Epithelial cell of proximal tubule (primary cell): Measurements from ENCODE around the gene FAF1. TPM values are rescaled to one million over a fixed set of nuclear protein-coding genes. Genes with fewer than 3 reads are reported as not detected.

ENCODE experiments used
- DNase-seq: peaks from one replicate; pipeline ENCODE4 v3.0.0-alpha.2; 2011; ENCODE audit warnings: low read depth
- H3K4me3 ChIP-seq: 2 replicates; pipeline ENCODE4 v1.5.1; 2011; ENCODE audit warnings: low read depth, mild to moderate bottlenecking, low read length
- CTCF ChIP-seq: conservative IDR thresholded peaks from 2 replicates; pipeline ENCODE4 v1.5.1; 2012; ENCODE audit warnings: low read depth, mild to moderate bottlenecking, low read length
- total RNA-seq: library from RNA; depleted of rRNA; stranded (reverse); fragments of >200 nt; gene quantifications from 2 replicates; pipeline ENCODE4 v1.2.3, GENCODE V29; 2015

Gene FAF1
- total RNA-seq, 1 donor from 2014 or later, result 54.1 TPM

GRCh38 chr1:50847303-50847702, 112.8 kb downstream of the FAF1 start:
- no peak overlapping the region for H3K4me3 ChIP-seq
- no peak for DNase-seq
- TF ChIP-seq CTCF, result no peak

GRCh38 chr1:50846224-50846839, 113.7 kb downstream of the FAF1 start:
- DNase-seq, result no peak
- no peak overlapping the region for H3K4me3 ChIP-seq
- no peak for TF ChIP-seq CTCF

- DNase-seq, result peak; percentile 30
- TF ChIP-seq CTCF, result no peak
- no peak overlapping the region for H3K4me3 ChIP-seq
Measured at GRCh38 chr1:50841791-50842387, 118.2 kb downstream of the FAF1 start.

GRCh38 chr1:50836117-50836516, 124.0 kb downstream of the FAF1 start:
- no peak for TF ChIP-seq CTCF
- DNase-seq, result no peak

GRCh38 chr1:50833216-50833615, 126.9 kb downstream of the FAF1 start:
- no peak for TF ChIP-seq CTCF
- DNase-seq, result no peak
- no peak overlapping the region for H3K4me3 ChIP-seq

More at GRCh38 chr1:50836117-50836516, 124.0 kb downstream of the FAF1 start:
- H3K4me3 ChIP-seq, result no peak overlapping the region

- H3K4me3 ChIP-seq, result no peak overlapping the region
- TF ChIP-seq CTCF, result no peak
- DNase-seq, result no peak
Measured at GRCh38 chr1:50832167-50832566, 127.9 kb downstream of the FAF1 start.
